ENCODE measurements around the gene KANSL1. TPM values are rescaled to one million over a fixed set of nuclear protein-coding genes. Genes with fewer than 3 reads are reported as not detected.

KANSL1 gene
- total RNA-seq, 1 donor from 2014 or later: 78.5 TPM

GRCh38 chr17:46027048-46027975, 165.9 kb downstream of the KANSL1 start:
- no peaks in the 10 kb centered on the region for H3K27me3 ChIP-seq (ENCODE audit: low read depth)
- DNase-seq: no peak
- H3K36me3 ChIP-seq: peaks cover 56% of the 10 kb centered on the region
- H3K27ac ChIP-seq: peak overlapping the region; percentile 46
- TF ChIP-seq CTCF (IDR thresholded peaks at IDR 0.05): no peak
- H3K4me1 ChIP-seq: peaks cover 9% of the 10 kb centered on the region
- H3K4me3 ChIP-seq: no peak overlapping the region
- H3K9me3 ChIP-seq: no peaks in the 10 kb centered on the region
- intact Hi-C loops (cut with DNase I): no loop called here
- ATAC-seq: peak in 1 of 2 donors; percentile 3

- H3K27ac ChIP-seq: peak overlapping the region; percentile 46
- no peak overlapping the region for H3K4me3 ChIP-seq
- ATAC-seq (peak; percentile 22 to 49), DNase-seq (no peak)
- TF ChIP-seq CTCF (IDR thresholded peaks at IDR 0.05): no peak
- intact Hi-C loops (cut with DNase I): no loop called here
- no peaks in the 10 kb centered on the region for H3K27me3 ChIP-seq (ENCODE audit: low read depth)
- peaks cover 9% of the 10 kb centered on the region for H3K4me1 ChIP-seq
- no peaks in the 10 kb centered on the region for H3K9me3 ChIP-seq
- H3K36me3 ChIP-seq: peaks cover 47% of the 10 kb centered on the region
Measured at GRCh38 chr17:46026166-46027047, 166.8 kb downstream of the KANSL1 start.

GRCh38 chr17:46025510-46026165, 167.6 kb downstream of the KANSL1 start:
- intact Hi-C loops (cut with DNase I): no loop called here
- Histone ChIP-seq H3K4me1 (peaks cover 9% of the 10 kb centered on the region), H3K9me3 (no peaks in the 10 kb centered on the region), H3K27ac (peak overlapping the region; percentile 46), H3K27me3 (ENCODE audit: low read depth) (no peaks in the 10 kb centered on the region), H3K36me3 (peaks cover 40% of the 10 kb centered on the region), H3K4me3 (no peak overlapping the region)
- no peak for ATAC-seq
- no peak for DNase-seq
- TF ChIP-seq CTCF (IDR thresholded peaks at IDR 0.05): no peak

GRCh38 chr17:46025060-46025459, 168.2 kb downstream of the KANSL1 start:
- intact Hi-C loops (cut with DNase I): no loop called here
- H3K9me3 ChIP-seq: no peaks in the 10 kb centered on the region
- no peak overlapping the region for H3K4me3 ChIP-seq
- H3K36me3 ChIP-seq: peaks cover 34% of the 10 kb centered on the region
- TF ChIP-seq CTCF (IDR thresholded peaks at IDR 0.05): no peak
- H3K27me3 ChIP-seq (ENCODE audit: low read depth): no peaks in the 10 kb centered on the region
- no peak for ATAC-seq
- peaks cover 9% of the 10 kb centered on the region for H3K4me1 ChIP-seq
- DNase-seq: no peak
- H3K27ac ChIP-seq: peak overlapping the region; percentile 46

GRCh38 chr17:46024590-46024989, 168.6 kb downstream of the KANSL1 start:
- intact Hi-C loops (cut with DNase I): no loop called here
- ATAC-seq (no peak), DNase-seq (no peak)
- Histone ChIP-seq H3K4me1 (peaks cover 9% of the 10 kb centered on the region), H3K9me3 (no peaks in the 10 kb centered on the region), H3K27ac (no peak overlapping the region), H3K27me3 (ENCODE audit: low read depth) (no peaks in the 10 kb centered on the region), H3K4me3 (no peak overlapping the region), H3K36me3 (peaks cover 33% of the 10 kb centered on the region)
- no peak for TF ChIP-seq CTCF (IDR thresholded peaks at IDR 0.05)
